ENCODE results near the gene NHS. TPM values are rescaled to one million over a fixed set of nuclear protein-coding genes. Genes with fewer than 3 reads are reported as not detected.
"Not testable (repeated sequence)": the region's sequence is repeated elsewhere in the genome, so short reads cannot be mapped to it uniquely, and the experiment has no call there.

NHS gene
- total RNA-seq, 1 donor from 2014 or later, result 3.5 TPM

DNA sequence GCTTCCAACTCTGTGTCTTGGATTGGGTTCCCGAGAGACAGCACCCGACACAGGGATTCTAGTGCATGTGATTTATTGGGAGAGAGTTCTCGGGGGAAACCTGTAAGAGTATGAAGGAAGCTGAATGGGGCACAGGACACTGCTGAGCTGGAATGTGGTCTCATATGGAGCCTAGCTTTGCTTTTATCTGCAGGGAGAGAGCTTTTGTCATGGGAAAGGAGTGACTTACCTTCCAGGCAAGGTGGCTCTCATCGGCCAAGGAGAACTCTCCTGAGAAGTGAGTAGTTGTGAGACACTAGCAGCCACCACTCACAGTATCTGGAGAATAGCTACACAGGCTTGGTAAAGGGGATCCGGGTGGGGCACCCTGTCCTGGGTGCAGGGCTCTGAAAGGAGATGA lies 124.5 kb downstream of the NHS start:
- no peak for DNase-seq

DNA sequence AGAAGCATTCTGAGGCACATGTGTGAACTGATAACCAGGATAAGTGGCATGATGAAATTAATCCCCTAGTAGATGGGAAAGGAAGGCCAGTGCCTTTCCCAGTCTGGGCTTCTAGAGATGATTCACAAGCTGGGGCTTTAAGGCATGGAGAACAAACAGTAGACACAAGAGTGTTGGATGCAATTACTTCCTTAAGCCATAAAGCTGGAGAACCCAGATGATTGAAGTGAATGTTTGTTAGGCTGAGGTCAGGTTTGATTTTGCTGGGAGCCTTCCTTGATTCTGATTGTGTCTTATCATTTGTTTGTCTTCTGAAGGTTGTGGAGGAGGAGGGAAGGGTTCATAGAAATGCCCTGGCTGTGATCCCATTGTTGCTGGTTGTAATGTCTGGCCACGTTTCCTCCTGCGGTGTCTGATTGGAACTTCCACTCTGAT lies 125.2 kb downstream of the NHS start:
- DNase-seq, result no peak

DNA sequence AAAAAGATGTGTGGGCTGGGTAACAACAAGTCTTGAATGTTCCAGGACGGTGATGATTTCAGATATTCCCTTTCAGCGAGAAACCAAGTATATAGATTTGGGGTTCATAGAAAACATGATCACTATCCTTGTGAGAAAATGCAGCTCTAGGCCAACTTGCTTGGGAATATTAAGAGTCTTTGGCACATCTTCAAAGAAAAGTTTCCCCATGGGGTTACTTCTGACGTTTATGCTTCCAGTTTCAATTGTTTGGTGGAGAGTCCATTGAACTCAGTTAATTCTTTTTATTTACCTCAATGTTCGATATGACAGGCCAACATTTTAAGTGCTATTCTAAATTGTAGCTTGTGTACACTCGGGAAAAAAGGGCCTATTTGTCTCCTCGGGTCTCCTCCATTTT lies 126.7 kb downstream of the NHS start:
- no peak for DNase-seq

DNA sequence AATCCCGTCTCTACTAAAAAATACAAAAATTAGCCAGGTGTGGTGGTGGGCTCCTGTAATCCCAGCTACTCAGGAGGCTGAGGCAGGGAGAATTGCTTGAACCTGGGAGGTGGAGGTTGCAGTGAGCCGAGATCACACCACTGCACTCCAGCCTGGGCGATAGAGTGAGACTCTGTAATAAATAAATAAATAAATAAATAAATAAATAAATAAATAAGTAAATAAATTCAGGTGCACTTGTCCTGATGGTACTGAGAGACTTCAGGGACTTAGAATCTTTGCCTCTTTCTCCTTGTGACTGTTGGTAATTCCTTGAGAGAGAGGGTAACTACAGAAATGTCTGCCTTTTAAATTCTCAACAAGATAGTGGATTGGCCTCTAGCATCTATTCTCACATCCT lies 131.4 kb downstream of the NHS start:
- not testable (repeated sequence) for DNase-seq

DNA sequence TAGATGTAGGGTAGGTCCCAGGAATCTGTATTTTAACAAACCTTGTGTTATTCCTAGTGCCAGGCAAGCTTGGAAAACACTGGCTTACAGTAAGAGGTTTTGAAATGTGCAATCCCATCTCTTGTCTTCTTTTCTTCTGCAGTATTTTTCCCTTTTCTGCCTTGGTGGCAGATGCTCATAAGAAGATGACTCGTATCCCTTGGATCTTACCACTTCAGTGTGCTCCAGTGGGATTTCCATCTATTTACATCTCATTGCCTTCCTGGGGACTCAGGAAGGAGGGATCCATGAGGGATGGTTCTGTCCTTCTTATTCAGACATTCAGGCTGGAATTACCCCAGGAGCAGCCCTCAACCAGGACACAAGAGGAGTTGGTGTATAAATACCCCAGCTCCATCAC lies 136.6 kb downstream of the NHS start:
- DNase-seq, result no peak

DNA sequence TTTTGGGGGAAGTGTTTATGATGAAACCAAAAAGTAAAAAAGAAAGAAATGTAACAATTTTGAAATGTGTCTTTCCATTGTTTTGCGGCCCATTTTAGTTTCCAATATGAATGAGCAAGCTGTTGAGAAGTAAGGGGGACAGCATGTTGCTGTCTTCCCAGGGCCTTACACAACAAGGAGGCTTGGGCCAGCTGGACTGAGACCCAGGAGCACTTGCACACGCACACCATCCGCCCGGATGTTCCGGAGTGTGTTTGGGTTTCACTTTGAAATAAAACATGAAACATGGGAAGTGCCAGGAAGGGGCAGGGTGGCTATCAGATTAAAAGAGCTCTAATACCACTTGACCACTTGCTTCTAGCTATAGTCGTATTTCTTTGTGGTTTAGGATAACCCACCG lies 144.4 kb downstream of the NHS start:
- peak; percentile 44 for DNase-seq

DNA sequence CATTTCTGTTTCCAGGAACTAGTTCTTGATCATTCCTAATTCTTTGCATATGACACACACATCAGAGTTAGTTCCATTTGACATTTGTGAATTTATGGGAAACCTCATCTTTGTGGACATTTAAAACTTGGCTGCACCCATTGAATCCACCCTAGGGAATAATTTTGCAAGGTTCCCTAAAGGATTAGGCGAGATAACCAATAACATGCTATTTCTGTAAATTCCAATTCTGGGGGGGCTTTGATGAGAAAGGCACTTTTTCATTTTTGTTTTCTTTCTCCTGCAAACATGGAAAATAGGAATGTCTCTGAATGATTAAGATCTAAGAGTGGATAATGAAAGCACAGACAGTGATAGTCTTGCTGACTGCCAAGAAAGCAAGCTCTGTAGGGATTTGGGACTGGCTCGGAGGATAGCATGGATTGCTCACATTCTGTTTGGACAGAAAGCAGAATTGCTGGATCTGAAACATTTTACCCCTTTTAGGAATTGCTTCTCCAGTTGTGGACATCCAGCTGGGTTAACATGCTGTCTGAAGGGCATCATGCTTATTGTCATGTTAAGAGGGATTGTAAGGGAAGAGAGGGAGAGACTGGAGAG lies 145.1 kb downstream of the NHS start:
- peak; percentile 57 for DNase-seq

DNA sequence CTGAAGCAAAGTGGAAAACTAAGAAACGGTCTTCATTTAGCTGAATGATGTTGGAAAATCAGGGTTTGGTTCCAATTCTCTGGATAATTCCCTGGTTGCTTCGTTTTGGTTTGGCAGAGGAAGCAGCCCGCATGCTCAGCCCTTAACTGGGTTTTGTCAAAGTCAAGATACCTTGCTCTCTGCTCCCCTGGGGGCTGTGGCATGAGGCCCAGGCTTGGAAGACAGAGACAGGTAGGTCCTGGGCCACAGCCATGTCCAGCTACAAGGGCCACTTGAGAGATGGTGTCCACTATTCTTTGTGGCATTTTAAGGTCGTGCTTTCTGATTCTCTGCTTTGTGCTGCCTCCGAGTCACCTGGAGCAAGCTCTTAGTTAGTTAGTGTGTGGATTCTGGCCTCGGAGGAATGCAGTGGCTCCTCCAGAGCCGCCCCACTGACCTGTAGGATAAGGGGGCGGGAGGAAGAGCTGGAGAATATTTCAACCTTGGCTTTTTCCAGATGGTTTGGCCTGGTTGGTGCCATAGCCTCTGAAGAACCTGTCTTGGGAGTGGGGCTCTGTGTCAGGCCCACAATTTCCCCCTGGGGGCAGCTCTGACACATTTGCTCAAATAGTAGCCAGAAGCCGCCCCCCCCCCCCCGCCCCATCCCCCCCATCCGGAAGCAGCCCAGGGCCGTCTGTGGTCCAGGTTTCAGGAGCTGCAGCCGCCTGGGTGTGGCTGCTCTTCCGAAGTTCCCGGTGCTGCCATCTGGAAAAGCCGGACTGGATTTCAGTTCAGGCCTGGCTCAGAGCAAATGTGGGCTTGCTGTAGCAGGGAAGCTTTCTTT lies 147.1 kb downstream of the NHS start:
- peak; percentile 43 for DNase-seq

DNA sequence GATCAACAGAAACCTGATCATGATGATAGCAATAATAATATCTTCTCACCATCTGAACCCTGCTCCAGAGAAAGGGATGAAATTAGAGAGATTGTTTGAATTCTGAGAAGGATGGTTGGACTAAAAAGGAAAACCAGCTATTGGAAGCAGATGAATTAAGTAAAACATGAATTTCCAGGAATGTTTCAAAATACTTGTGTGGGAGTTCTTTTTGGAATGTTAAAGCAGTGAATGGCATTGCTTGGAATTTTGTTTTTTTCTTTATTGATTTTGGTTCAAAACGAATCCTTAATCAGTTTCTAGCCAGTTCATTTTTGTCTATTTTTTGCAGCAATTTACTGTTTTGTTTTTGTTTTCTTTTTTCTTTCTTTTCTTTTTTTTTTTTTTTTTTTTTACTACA lies 150.3 kb downstream of the NHS start:
- DNase-seq, result no peak

DNA sequence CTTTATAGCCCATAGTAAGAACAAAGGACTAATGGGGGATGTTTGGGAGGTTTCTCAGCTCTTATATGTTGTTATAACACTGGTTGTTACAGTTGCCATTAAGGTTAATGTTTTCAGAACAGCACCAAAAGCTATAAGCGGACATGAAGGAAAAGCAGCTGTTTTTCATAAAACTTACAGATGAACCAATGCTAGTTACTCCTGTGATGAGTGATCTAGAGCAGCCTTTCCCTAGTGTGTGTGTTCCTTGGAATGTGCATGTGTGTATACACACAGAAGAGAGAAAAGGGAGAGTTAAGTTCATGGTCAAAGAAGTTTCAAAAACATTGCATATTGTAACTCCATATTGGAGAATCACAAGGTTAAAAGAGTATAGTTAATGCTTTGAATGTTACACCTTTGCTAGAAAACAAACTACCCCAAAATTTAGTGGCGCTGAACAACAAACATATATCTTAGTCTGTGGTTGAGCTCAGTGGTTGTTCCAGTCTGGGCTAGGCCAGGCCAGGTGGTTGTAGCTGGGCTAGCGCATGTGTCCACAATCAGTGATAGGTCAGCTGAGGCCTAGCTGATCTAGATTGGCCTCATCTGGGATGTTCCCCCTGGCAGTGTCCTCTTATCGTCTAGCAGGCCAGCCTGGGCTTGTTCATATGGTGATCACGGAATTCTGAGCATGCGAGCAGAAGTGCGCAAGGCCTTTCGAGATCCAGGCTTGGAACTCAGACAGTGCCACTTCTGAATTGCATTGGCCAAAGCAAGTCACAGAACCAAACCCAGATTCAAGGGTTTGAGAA lies 151.0 kb downstream of the NHS start:
- DNase-seq, result no peak

DNA sequence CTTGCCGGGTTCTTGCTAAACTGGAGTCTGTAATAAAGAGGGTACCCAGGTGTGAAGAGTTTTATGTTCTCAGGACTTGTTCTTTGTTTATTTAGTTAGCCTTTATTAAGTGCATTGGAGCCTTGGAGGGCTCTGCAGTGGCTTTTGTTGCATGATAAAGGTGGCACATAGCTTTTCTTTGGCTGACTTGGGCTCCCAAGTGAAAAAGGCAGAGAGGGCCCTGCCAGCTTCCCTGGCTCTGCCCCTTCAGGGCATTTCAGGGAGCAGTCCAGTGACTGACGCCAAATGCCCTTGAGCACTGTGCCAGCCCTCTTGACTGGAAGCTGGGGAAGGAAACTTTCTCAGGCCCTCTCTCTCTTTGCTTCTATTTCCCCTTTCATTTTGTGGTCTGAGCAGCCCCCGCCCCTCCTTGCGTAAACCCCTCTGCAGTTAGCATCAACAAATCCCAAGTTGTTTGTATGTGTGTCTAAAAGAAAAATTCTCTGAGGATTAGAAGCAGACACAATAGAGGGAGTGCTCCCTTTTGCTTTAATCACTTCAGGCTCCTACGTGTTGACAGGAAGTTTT lies 152.2 kb downstream of the NHS start:
- DNase-seq, result no peak

DNA sequence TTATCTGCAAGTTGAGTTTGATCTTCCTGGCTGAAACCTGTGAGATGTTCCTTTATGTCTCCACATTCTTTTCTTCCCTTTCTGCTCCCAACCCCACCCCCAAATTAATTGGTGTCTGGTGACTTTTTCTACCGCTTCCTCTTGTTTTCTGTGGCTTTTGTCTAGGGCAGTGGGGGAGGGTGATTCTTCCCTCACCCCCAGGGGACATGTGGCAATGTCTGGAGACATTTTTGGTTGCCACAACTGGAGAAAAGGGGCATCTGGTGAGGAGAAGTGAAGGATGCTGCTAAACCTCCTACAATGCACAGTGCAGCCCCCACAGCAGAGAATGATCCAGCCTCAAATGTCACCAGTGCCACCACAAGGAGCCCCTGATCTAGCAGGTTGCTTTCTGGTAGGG lies 152.9 kb downstream of the NHS start:
- no peak for DNase-seq

DNA sequence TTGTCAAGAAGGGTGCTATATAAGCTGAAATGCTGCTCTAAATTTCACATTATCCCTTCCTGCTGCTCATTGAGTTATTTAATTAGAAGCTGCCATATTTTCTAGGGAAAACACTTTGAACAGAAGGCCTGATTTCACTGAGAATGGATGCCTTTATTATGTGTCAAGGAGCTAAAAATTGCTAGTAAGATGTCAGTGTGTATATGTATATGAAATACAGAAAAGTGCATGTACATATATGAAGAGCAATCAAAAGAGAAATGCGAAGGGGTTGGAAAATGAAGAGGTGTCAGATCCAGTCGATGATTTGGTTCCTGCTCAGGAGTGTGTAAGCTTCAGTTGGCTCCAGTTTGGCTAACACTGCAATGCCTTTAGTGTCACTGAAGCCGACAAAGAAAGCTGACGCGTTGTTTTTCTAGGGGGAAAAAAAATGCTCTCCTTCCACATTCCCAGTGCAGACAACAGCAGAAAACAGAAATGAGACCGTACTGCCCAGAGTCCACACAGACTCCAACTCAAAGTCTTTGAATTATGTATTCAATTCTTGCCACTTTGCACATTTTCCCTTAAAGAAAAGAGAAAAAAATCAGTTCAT lies 154.2 kb downstream of the NHS start:
- no peak for DNase-seq

DNA sequence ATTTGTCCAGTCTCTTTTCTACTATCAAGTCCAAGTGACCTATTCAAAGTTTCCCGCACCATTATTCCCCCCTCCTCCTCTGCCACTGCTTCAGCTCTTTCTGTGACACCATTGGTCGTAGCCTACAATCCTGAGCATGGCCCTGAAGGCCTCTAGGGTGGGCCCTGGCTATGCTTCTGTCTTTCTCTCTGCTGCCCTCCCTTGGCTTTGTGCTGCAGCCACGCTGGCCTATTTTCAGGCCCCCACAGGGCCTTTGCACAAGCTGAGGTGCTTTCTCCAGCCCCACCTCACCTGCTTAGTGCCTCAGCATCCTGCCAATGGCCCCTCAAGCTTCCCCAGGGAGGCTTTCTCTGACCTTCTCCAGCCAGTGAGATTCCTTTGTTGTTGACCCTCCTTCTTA lies 156.5 kb downstream of the NHS start:
- DNase-seq, result no peak

DNA sequence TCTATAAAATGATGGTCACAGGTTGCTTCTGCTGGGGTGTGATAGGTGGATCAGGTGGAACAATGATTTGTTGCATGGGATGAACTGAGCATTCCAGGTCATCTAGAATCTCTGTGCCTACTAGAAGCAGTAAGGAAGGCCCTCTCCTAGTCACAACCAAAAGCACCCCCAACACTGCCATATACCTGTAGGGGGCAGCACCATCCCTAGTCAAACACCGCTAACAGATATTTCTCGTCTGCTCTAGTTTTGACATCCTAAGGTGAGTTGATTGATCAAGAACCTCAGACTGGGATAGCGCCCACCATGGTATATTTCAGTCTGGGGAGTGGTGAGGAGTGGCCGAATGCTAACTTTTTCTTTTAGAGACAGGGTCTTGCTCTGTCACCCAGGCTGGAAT lies 160.2 kb downstream of the NHS start:
- DNase-seq, result no peak

DNA sequence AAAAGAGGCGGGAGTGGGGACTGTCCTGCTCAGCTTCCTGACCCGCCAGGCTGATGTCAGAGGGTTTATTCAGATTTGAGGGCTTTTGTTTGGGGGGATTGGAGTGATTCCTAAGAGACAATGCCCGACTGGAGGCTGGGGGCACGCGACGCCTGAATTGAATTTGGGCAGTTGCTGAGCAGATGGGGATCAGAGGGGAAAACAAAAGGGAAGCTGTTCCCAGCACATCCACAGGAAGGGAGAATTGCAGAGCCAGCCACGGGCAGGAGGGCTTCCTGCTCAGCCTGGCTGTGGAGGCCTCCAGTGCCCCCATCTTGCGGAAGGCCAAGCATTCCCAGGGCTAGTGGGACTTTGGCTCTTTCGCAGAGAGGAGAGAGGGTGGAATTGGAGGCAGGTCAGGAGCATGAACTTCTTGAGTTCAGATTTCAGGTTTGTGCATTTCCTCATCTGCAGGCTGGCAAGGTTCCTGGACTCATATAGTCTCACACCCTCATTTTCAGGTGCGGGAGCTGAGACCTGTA lies 162.8 kb downstream of the NHS start:
- no peak for DNase-seq

DNA sequence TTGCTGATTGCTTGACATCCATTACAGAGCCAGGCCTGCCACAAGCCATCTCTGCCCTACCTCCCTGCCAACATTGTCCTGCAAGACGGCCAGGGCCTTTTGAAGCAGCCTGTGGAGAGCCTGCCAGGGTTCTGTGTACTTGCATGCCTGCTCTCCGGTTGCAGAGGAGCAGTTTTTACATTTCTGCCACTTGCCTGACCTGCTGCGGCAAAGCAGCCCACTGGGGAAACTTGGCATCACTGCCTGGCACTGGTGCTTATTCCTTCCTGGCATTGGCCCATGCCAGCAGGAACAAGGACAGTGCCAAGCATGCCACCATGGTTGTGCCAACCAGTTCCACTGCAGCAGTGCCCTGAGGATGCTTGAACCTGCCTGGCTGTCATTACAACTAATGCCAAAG lies 167.1 kb downstream of the NHS start:
- DNase-seq, result no peak

DNA sequence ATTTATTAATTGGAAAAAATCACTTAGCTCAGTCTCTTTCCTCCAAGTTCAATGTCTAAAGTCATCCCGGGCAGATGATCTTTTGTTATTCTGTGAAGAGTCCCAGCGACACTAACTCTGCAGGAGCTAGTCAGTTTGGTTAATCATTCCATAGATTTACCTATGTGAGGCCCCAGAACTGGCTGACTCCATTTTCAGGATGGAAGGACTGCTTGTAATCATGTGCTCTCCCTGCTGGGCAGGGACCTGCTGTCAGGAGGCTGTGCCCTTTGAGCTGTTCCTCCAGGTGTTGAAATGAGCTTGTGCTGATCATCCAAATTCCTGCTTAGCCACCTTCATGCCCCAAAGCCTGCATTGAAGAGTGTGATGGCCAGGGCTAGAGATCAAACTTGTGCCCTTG lies 169.8 kb downstream of the NHS start:
- no peak for DNase-seq

DNA sequence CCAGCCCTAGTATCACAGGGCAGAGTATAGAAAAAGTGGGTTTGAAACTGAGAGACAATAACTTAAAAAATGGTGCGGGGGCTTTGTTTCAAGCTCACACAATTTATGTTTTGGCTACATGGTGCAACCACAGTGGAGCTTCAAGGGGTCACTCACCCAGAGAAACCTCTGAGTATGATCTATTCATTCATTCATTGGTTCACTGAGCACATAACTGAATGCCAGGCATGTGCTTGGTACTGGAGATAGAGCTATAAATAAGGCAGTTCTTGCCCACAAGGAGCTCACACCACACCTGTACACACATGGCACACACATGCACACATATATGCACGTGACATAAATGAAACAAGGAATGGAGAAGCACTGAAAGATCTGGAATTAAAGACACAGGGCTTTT lies 171.4 kb downstream of the NHS start:
- DNase-seq, result no peak

DNA sequence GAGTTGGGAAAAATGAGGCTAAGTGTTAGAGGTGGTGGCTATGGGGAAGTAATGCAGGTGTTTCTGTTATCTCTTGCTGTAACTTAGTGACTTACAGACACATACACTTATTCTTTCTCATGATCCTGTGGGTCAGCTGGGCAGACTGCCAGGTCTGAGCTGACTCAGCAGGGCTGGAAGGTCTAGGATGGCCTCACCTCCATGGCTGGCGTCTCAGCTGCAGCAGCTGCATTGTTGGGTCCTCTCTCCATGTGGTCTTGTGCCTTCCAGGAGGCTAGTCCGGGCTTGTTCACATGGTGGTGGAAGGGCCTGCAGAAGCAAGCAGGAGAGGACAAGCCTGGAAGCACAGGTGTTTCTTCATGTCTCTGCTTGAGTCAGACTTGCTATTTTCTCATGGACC lies 172.7 kb downstream of the NHS start:
- DNase-seq, result no peak

DNA sequence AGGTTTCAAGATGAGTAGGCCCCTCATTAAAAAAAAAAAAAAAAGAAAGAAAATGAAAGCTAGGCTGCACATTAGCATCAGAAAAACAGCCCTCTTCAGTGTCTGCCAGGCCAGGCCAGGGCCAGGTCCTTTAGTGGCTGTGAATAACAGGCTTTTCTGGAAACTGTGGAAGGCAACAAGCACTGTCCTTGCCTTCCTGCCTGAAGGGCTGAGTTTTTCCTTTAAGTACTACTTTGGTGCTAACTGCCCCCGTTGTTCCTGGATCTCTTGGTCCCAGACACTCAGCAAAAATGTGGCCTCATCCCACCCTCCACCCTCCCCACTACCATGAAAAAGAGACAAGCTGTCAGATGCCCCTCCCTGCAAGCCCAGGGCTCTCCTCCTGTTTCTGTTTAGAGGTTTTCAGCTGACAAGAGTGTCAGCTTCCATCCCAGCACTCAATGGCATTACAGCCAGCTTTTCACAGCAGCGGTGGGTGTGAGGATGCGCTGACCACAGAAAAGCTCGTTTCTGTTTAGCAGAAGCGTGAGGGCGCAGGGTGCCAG lies 174.2 kb downstream of the NHS start:
- DNase-seq, result peak; percentile 45

DNA sequence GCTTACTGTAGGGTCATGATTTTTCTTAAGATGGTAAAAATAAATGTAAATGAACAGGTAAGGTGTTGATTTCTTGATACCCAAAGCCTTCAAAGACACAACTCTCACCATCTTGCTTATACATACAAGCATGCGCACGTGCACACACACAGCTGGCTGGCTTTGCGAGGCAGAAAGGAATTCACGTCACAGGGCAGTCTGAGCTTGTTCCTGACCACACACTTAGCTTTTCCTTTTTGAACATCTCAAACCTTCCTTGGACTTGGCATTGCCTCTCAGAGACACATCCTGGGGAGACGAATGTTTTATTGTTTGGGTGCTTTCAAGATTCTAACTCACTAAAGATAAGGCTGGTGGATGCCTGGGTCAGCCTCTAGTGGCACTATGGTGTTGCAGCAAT lies 175.0 kb downstream of the NHS start:
- no peak for DNase-seq
